Measurements from ENCODE around the gene GPR61.

DNA sequence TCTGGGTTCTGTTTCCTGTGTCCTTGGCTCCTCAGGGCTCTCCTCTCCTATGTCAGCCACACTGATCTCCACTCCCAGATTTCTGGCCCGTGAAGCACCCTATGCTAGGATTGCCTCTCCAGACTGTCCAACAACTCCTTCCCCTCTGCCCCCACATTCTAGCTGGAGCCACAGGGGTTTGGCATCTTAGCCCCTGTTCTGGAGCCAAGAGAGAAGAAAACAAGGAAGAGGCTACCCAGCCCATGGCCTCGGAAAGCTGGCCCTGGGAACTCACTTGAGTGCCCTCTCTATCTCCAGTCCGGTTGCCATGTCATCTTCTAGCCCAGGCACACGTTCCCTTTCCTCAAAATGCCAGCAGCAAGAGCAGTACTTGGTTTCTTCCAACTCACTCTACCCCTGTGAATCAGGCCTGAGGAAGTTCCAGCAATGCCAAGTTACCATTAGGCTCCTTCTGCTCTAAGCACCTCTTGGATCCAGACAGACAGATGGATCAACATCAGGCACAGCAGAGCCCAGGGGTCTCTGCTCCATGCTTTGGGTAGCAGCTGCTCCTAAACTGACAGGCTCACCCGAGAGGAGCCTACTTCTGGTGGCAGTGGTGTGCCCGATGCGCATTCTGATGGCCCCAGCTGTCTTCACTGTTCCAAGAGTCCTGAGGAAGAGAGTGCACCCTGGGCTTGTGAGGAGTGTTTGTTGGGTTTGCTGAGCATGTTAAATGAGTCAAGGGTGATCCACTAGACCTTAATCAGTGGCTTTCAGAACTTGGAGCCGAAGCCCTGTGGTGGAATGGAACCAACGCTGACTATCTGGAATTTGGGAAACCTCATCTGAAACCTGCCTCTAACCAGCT is 11.6 kb upstream of the GPR61 start:
- TF ChIP-seq, protein P1, sequence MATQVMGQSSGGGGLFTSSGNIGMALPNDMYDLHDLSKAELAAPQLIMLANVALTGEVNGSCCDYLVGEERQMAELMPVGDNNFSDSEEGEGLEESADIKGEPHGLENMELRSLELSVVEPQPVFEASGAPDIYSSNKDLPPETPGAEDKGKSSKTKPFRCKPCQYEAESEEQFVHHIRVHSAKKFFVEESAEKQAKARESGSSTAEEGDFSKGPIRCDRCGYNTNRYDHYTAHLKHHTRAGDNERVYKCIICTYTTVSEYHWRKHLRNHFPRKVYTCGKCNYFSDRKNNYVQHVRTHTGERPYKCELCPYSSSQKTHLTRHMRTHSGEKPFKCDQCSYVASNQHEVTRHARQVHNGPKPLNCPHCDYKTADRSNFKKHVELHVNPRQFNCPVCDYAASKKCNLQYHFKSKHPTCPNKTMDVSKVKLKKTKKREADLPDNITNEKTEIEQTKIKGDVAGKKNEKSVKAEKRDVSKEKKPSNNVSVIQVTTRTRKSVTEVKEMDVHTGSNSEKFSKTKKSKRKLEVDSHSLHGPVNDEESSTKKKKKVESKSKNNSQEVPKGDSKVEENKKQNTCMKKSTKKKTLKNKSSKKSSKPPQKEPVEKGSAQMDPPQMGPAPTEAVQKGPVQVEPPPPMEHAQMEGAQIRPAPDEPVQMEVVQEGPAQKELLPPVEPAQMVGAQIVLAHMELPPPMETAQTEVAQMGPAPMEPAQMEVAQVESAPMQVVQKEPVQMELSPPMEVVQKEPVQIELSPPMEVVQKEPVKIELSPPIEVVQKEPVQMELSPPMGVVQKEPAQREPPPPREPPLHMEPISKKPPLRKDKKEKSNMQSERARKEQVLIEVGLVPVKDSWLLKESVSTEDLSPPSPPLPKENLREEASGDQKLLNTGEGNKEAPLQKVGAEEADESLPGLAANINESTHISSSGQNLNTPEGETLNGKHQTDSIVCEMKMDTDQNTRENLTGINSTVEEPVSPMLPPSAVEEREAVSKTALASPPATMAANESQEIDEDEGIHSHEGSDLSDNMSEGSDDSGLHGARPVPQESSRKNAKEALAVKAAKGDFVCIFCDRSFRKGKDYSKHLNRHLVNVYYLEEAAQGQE (tag by site-specific recombination; IDR thresholded peaks at IDR 0.05) = no peak
- no peak for TF ChIP-seq ZNF155 (tag by site-specific recombination; IDR thresholded peaks at IDR 0.05)
- TF ChIP-seq CTCF (tag by site-specific recombination; IDR thresholded peaks at IDR 0.05) = no peak
- TF ChIP-seq, protein P2, sequence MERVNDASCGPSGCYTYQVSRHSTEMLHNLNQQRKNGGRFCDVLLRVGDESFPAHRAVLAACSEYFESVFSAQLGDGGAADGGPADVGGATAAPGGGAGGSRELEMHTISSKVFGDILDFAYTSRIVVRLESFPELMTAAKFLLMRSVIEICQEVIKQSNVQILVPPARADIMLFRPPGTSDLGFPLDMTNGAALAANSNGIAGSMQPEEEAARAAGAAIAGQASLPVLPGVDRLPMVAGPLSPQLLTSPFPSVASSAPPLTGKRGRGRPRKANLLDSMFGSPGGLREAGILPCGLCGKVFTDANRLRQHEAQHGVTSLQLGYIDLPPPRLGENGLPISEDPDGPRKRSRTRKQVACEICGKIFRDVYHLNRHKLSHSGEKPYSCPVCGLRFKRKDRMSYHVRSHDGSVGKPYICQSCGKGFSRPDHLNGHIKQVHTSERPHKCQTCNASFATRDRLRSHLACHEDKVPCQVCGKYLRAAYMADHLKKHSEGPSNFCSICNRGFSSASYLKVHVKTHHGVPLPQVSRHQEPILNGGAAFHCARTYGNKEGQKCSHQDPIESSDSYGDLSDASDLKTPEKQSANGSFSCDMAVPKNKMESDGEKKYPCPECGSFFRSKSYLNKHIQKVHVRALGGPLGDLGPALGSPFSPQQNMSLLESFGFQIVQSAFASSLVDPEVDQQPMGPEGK (tag by site-specific recombination; IDR thresholded peaks at IDR 0.05) = no peak
- TF ChIP-seq ZNF654 (tag by site-specific recombination; IDR thresholded peaks at IDR 0.05; ENCODE audit: low read depth) = no peak
- no peak for TF ChIP-seq HIC1 (tag by site-specific recombination; IDR thresholded peaks at IDR 0.05)
- no peak for TF ChIP-seq ZNF510 (tag by site-specific recombination; IDR thresholded peaks at IDR 0.05; ENCODE audit: insufficient replicate concordance)
- TF ChIP-seq BCL6B (tag by site-specific recombination; IDR thresholded peaks at IDR 0.05) = no peak
- no peak for TF ChIP-seq MYNN (tag by site-specific recombination; IDR thresholded peaks at IDR 0.05; ENCODE audit: borderline replicate concordance)
- no peak for TF ChIP-seq ZNF140 (tag by site-specific recombination; IDR thresholded peaks at IDR 0.05)
- no peak for TF ChIP-seq YY1 (tag by site-specific recombination; IDR thresholded peaks at IDR 0.05)
- no peak for TF ChIP-seq TCF7L2 (IDR thresholded peaks at IDR 0.05; ENCODE audit: borderline replicate concordance, low read depth, low read length)
